Measurements from ENCODE around the gene PCSK5. TPM values are rescaled to one million over a fixed set of nuclear protein-coding genes. Genes with fewer than 3 reads are reported as not detected.

The PCSK5 gene
- total and polyA plus RNA-seq, 2 experiments from 2014 or later, result 59.1 to 71.7 TPM

GRCh38 chr9:76188286-76188685 is 297.8 kb downstream of the PCSK5 start:
- H3K27ac ChIP-seq, result no peak overlapping the region
- WGBS (ENCODE audit: low lambda C conversion rate, missing lambda C conversion rate), result 91% methylated on average over 11 of the region's 11 CpGs
- no peak for DNase-seq (ENCODE audit: low spot score)
- no peaks in the 10 kb centered on the region for H3K79me2 ChIP-seq
- no peaks in the 10 kb centered on the region for H3K27me3 ChIP-seq
- no peak overlapping the region for H3K4me3 ChIP-seq
- H2AFZ ChIP-seq, result no peak overlapping the region
- H3K4me1 ChIP-seq (ENCODE audit: insufficient read depth), result no peaks in the 10 kb centered on the region
- H3K4me2 ChIP-seq, result no peak overlapping the region
- no peaks in the 10 kb centered on the region for H3K9me3 ChIP-seq (ENCODE audit: low read depth)
- no peaks in the 10 kb centered on the region for H3K9me2 ChIP-seq (replicated peaks; ENCODE audit: insufficient read depth)
- H4K20me1 ChIP-seq (ENCODE audit: insufficient read depth, poor library complexity, severe bottlenecking), result no peaks in the 10 kb centered on the region
- no peaks in the 10 kb centered on the region for H3K36me3 ChIP-seq (replicated peaks; ENCODE audit: insufficient read depth, low read depth)
- TF ChIP-seq EZH2 (IDR thresholded peaks at IDR 0.05; ENCODE audit: borderline replicate concordance) (no peak), EZH2phosphoT487 (IDR thresholded peaks at IDR 0.05; ENCODE audit: low read depth, severe bottlenecking, unreplicated experiment) (no peak), CTCF (IDR thresholded peaks at IDR 0.05; ENCODE audit: poor library complexity) (no peak)

- Histone ChIP-seq H3K36me3 (replicated peaks; ENCODE audit: insufficient read depth, low read depth) (no peaks in the 10 kb centered on the region), H3K4me2 (no peak overlapping the region), H3K9me2 (replicated peaks; ENCODE audit: insufficient read depth) (no peaks in the 10 kb centered on the region), H3K4me1 (ENCODE audit: insufficient read depth) (no peaks in the 10 kb centered on the region), H2AFZ (no peak overlapping the region), H3K4me3 (no peak overlapping the region), H3K27ac (no peak overlapping the region), H3K79me2 (no peaks in the 10 kb centered on the region), H3K9me3 (ENCODE audit: low read depth) (no peaks in the 10 kb centered on the region), H4K20me1 (ENCODE audit: insufficient read depth, poor library complexity, severe bottlenecking) (no peaks in the 10 kb centered on the region), H3K27me3 (no peaks in the 10 kb centered on the region)
- no peak for TF ChIP-seq CTCF (IDR thresholded peaks at IDR 0.05; ENCODE audit: poor library complexity)
- no peak for TF ChIP-seq EZH2 (IDR thresholded peaks at IDR 0.05; ENCODE audit: borderline replicate concordance)
- TF ChIP-seq EZH2phosphoT487 (IDR thresholded peaks at IDR 0.05; ENCODE audit: low read depth, severe bottlenecking, unreplicated experiment), result no peak
- WGBS (ENCODE audit: low lambda C conversion rate, missing lambda C conversion rate), result 96% methylated on average over 3 of the region's 3 CpGs
- DNase-seq (ENCODE audit: low spot score), result no peak
These were observed 298.4 kb downstream of the PCSK5 start for GRCh38 chr9:76188905-76189304.

GRCh38 chr9:76191493-76191892 is 301.0 kb downstream of the PCSK5 start:
- no peaks in the 10 kb centered on the region for H3K4me1 ChIP-seq (ENCODE audit: insufficient read depth)
- H3K27ac ChIP-seq, result no peak overlapping the region
- H3K4me2 ChIP-seq, result no peak overlapping the region
- no peaks in the 10 kb centered on the region for H3K9me2 ChIP-seq (replicated peaks; ENCODE audit: insufficient read depth)
- H3K4me3 ChIP-seq, result no peak overlapping the region
- 98% methylated on average over 5 of the region's 5 CpGs for WGBS (ENCODE audit: low lambda C conversion rate, missing lambda C conversion rate)
- no peak for DNase-seq (ENCODE audit: low spot score)
- no peaks in the 10 kb centered on the region for H3K27me3 ChIP-seq
- no peaks in the 10 kb centered on the region for H3K9me3 ChIP-seq (ENCODE audit: low read depth)
- no peaks in the 10 kb centered on the region for H4K20me1 ChIP-seq (ENCODE audit: insufficient read depth, poor library complexity, severe bottlenecking)
- TF ChIP-seq EZH2phosphoT487 (IDR thresholded peaks at IDR 0.05; ENCODE audit: low read depth, severe bottlenecking, unreplicated experiment) (no peak), EZH2 (IDR thresholded peaks at IDR 0.05; ENCODE audit: borderline replicate concordance) (no peak), CTCF (IDR thresholded peaks at IDR 0.05; ENCODE audit: poor library complexity) (no peak)
- H3K79me2 ChIP-seq, result no peaks in the 10 kb centered on the region
- no peak overlapping the region for H2AFZ ChIP-seq
- H3K36me3 ChIP-seq (replicated peaks; ENCODE audit: insufficient read depth, low read depth), result no peaks in the 10 kb centered on the region

GRCh38 chr9:76192013-76192412 is 301.5 kb downstream of the PCSK5 start:
- no peak overlapping the region for H3K4me3 ChIP-seq
- no peak overlapping the region for H3K4me2 ChIP-seq
- no peaks in the 10 kb centered on the region for H3K79me2 ChIP-seq
- H3K4me1 ChIP-seq (ENCODE audit: insufficient read depth), result no peaks in the 10 kb centered on the region
- H3K36me3 ChIP-seq (replicated peaks; ENCODE audit: insufficient read depth, low read depth), result no peaks in the 10 kb centered on the region
- WGBS (ENCODE audit: low lambda C conversion rate, missing lambda C conversion rate), result 96% methylated on average over 3 of the region's 3 CpGs
- H2AFZ ChIP-seq, result no peak overlapping the region
- no peaks in the 10 kb centered on the region for H3K9me3 ChIP-seq (ENCODE audit: low read depth)
- DNase-seq (ENCODE audit: low spot score), result no peak
- no peak overlapping the region for H3K27ac ChIP-seq
- no peak for TF ChIP-seq EZH2 (IDR thresholded peaks at IDR 0.05; ENCODE audit: borderline replicate concordance)
- no peak for TF ChIP-seq EZH2phosphoT487 (IDR thresholded peaks at IDR 0.05; ENCODE audit: low read depth, severe bottlenecking, unreplicated experiment)
- TF ChIP-seq CTCF (IDR thresholded peaks at IDR 0.05; ENCODE audit: poor library complexity), result no peak
- H4K20me1 ChIP-seq (ENCODE audit: insufficient read depth, poor library complexity, severe bottlenecking), result no peaks in the 10 kb centered on the region
- no peaks in the 10 kb centered on the region for H3K27me3 ChIP-seq
- no peaks in the 10 kb centered on the region for H3K9me2 ChIP-seq (replicated peaks; ENCODE audit: insufficient read depth)
